ENCODE results near the gene KCTD16. TPM values are rescaled to one million over a fixed set of nuclear protein-coding genes. Genes with fewer than 3 reads are reported as not detected.

KCTD16 gene
- polyA plus RNA-seq, 1 donor (not counting 4 experiments of a cell fraction or from before 2014, with no cell fraction given) = 0.04 TPM

DNA sequence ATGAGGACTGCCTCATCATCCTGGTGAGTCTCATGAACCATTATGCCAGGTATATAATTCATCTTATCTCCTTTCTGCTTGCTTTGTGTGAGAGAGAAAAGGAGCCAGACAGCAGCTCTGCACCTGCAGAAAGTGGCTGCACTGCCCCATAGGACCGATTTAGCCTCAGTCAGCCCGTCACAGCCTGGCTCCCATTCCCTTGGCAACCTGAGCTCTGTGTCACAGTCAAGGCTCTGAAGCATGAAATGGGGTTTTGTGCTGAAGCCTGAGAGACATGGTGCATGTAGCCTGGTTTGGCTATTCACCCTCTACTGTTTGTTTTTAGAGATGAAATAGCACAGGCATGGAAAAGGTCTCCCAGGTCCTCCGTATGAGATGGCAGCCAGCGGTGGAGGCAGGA lies 198.3 kb downstream of the KCTD16 start:
- FAIRE-seq (no peak), DNase-seq (ENCODE audit: low read depth, low spot score) (no peak)
- no peaks in the 10 kb centered on the region for H3K79me2 ChIP-seq (ENCODE audit: control insufficient read depth, insufficient read depth, low read length)
- H3K36me3 ChIP-seq (ENCODE audit: control insufficient read depth in 2 of 2, extremely low read depth in 1 of 2, insufficient read depth in 2 of 2, low read length in 2 of 2) = no peaks in the 10 kb centered on the region
- no peak overlapping the region for H3K27ac ChIP-seq (ENCODE audit: control insufficient read depth, insufficient read depth, low read length)
- no peaks in the 10 kb centered on the region for H3K27me3 ChIP-seq (ENCODE audit: control insufficient read depth, extremely low read depth, insufficient read depth, low read length)
- H3K9ac ChIP-seq (ENCODE audit: control insufficient read depth, extremely low read depth, insufficient read depth, low read length) = no peak overlapping the region
- no peak overlapping the region for H2AFZ ChIP-seq (ENCODE audit: control insufficient read depth, low read length)
- dilution Hi-C loops (cut with MboI; ENCODE audit: extremely low pct_ligation_motif_present, low sequenced_read_pairs) = no loop called here
- no peaks in the 10 kb centered on the region for H3K9me1 ChIP-seq (ENCODE audit: control insufficient read depth, extremely low read depth, insufficient read depth, low read length)
- no peaks in the 10 kb centered on the region for H3K4me1 ChIP-seq (ENCODE audit: control insufficient read depth, extremely low read depth, insufficient read depth, low read length)
- H4K20me1 ChIP-seq (ENCODE audit: control insufficient read depth, extremely low read depth, insufficient read depth, low read length) = no peaks in the 10 kb centered on the region
- H3K4me2 ChIP-seq (ENCODE audit: control insufficient read depth, extremely low read depth, insufficient read depth, low read depth, low read length) = no peak overlapping the region
- H3K9me3 ChIP-seq (ENCODE audit: control insufficient read depth, low read depth, low read length) = no peaks in the 10 kb centered on the region
- TF ChIP-seq, protein P1, sequence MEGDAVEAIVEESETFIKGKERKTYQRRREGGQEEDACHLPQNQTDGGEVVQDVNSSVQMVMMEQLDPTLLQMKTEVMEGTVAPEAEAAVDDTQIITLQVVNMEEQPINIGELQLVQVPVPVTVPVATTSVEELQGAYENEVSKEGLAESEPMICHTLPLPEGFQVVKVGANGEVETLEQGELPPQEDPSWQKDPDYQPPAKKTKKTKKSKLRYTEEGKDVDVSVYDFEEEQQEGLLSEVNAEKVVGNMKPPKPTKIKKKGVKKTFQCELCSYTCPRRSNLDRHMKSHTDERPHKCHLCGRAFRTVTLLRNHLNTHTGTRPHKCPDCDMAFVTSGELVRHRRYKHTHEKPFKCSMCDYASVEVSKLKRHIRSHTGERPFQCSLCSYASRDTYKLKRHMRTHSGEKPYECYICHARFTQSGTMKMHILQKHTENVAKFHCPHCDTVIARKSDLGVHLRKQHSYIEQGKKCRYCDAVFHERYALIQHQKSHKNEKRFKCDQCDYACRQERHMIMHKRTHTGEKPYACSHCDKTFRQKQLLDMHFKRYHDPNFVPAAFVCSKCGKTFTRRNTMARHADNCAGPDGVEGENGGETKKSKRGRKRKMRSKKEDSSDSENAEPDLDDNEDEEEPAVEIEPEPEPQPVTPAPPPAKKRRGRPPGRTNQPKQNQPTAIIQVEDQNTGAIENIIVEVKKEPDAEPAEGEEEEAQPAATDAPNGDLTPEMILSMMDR (optimal IDR thresholded peaks at IDR 0.05 in 1 of 3, IDR thresholded peaks at IDR 0.05 in 1 of 3, conservative IDR thresholded peaks at IDR 0.05 in 1 of 3; ENCODE audit: extremely low read depth in 1 of 3, insufficient read depth in 2 of 3, low read length in 3 of 3) = no peak
- no peak for TF ChIP-seq EZH2 (IDR thresholded peaks at IDR 0.05; ENCODE audit: low read length)
- H3K4me3 ChIP-seq (ENCODE audit: control insufficient read depth in 2 of 3, extremely low read depth in 1 of 3, insufficient read depth in 2 of 3, low read depth in 1 of 3, low read length in 3 of 3) = no peak overlapping the region

DNA sequence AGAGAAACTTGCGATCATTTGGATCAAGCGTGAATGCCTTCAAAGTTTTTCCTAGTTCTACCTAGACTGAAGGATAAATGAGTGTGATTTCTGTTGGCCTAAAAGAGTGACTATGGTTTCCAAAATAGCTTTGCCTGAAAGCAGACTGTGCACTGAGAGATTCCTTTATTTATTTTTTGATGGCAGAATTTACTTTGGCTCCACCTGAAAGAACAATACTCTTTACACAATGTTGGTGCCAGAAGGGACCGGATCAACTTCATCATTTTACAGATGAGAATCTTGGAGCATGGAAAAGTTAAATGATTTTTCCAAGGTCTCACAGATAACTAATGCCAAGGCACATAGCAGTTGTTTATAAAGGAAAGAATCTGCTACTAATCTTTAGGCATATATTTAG lies 199.6 kb downstream of the KCTD16 start:
- Histone ChIP-seq H3K27me3 (ENCODE audit: control insufficient read depth, extremely low read depth, insufficient read depth, low read length) (no peaks in the 10 kb centered on the region), H3K9ac (ENCODE audit: control insufficient read depth, extremely low read depth, insufficient read depth, low read length) (no peak overlapping the region), H3K36me3 (ENCODE audit: control insufficient read depth in 2 of 2, extremely low read depth in 1 of 2, insufficient read depth in 2 of 2, low read length in 2 of 2) (no peaks in the 10 kb centered on the region), H3K79me2 (ENCODE audit: control insufficient read depth, insufficient read depth, low read length) (no peaks in the 10 kb centered on the region), H3K4me2 (ENCODE audit: control insufficient read depth, extremely low read depth, insufficient read depth, low read depth, low read length) (no peak overlapping the region), H3K27ac (ENCODE audit: control insufficient read depth, insufficient read depth, low read length) (no peak overlapping the region), H3K4me3 (ENCODE audit: control insufficient read depth in 2 of 3, extremely low read depth in 1 of 3, insufficient read depth in 2 of 3, low read depth in 1 of 3, low read length in 3 of 3) (no peak overlapping the region), H4K20me1 (ENCODE audit: control insufficient read depth, extremely low read depth, insufficient read depth, low read length) (no peaks in the 10 kb centered on the region), H3K4me1 (ENCODE audit: control insufficient read depth, extremely low read depth, insufficient read depth, low read length) (no peaks in the 10 kb centered on the region), H3K9me3 (ENCODE audit: control insufficient read depth, low read depth, low read length) (no peaks in the 10 kb centered on the region), H3K9me1 (ENCODE audit: control insufficient read depth, extremely low read depth, insufficient read depth, low read length) (no peaks in the 10 kb centered on the region), H2AFZ (ENCODE audit: control insufficient read depth, low read length) (no peak overlapping the region)
- no peak for DNase-seq (ENCODE audit: low read depth, low spot score)
- FAIRE-seq = no peak
- dilution Hi-C loops (cut with MboI; ENCODE audit: extremely low pct_ligation_motif_present, low sequenced_read_pairs) = no loop called here
- TF ChIP-seq, protein P1 (optimal IDR thresholded peaks at IDR 0.05 in 1 of 3, IDR thresholded peaks at IDR 0.05 in 1 of 3, conservative IDR thresholded peaks at IDR 0.05 in 1 of 3; ENCODE audit: extremely low read depth in 1 of 3, insufficient read depth in 2 of 3, low read length in 3 of 3) = no peak
- no peak for TF ChIP-seq EZH2 (IDR thresholded peaks at IDR 0.05; ENCODE audit: low read length)
